ENCODE measurements around the gene IMMT. TPM values are rescaled to one million over a fixed set of nuclear protein-coding genes. Genes with fewer than 3 reads are reported as not detected.
"Not testable (repeated sequence)": the region's sequence is repeated elsewhere in the genome, so short reads cannot be mapped to it uniquely, and the experiment has no call there.

IMMT gene
- total and polyA plus RNA-seq, 9 of the 15 experiments (the other 6 are each of a cell fraction or from before 2014, with no cell fraction given), result 119 to 294 (median 140) TPM

- TF ChIP-seq ZBTB9 (CRISPR knock-in tag; IDR thresholded peaks at IDR 0.05) (peak; percentile 94), SETDB1 (IDR thresholded peaks at IDR 0.05; ENCODE audit: low read length) (no peak), SAFB2 (IDR thresholded peaks at IDR 0.05; ENCODE audit: borderline replicate concordance, low read depth, low read length, severe bottlenecking) (no peak), NFE2L1 (tag; IDR thresholded peaks at IDR 0.05; ENCODE audit: borderline replicate concordance, low read depth) (no peak), CBX5 (IDR thresholded peaks at IDR 0.05; ENCODE audit: borderline replicate concordance, low read depth) (no peak), ZNF444 (CRISPR knock-in tag; IDR thresholded peaks at IDR 0.05) (no peak), ZNF146 (CRISPR knock-in tag; IDR thresholded peaks at IDR 0.05; ENCODE audit: unreplicated experiment) (no peak), ZSCAN29 (IDR thresholded peaks at IDR 0.05) (no peak)
Observed at GRCh38 chr2:86195055-86195807, at the start of gene IMMT (continued).

- H4K20me1 ChIP-seq (replicated peaks; ENCODE audit: control insufficient read depth, insufficient read depth, low read length); ATAC-seq; H3K36me3 ChIP-seq (ENCODE audit: control insufficient read depth, insufficient read depth, low read length); H3K4me2 ChIP-seq (ENCODE audit: insufficient read depth, low read length); H3K4me3 ChIP-seq; in situ Hi-C loops (cut with MboI); BruUV-seq (replicated peaks); H3K9me1 ChIP-seq (ENCODE audit: control insufficient read depth, insufficient read depth, low read length); H3K79me2 ChIP-seq (ENCODE audit: control insufficient read depth, insufficient read depth, low read length); FAIRE-seq; H2AFZ ChIP-seq (ENCODE audit: low read depth, low read length); H3K9ac ChIP-seq (ENCODE audit: insufficient read depth in 1 of 2, low read depth in 2 of 2, low read length in 2 of 2); H3K4me1 ChIP-seq (replicated peaks in 1 of 2; ENCODE audit: control insufficient read depth in 2 of 2, insufficient read depth in 2 of 2, low read length in 2 of 2); H3K27ac ChIP-seq (ENCODE audit: extremely low read depth, low read depth, low read length); CTCF ChIA-PET (ENCODE audit: low intra/inter-chr PET ratio); POLR2A ChIA-PET; H3K9me3 ChIP-seq (replicated peaks; ENCODE audit: control insufficient read depth, insufficient read depth, low read depth, low read length); DNase-seq (ENCODE audit: extremely low read depth in 1 of 4, low spot score in 3 of 4): not testable (repeated sequence)
- peaks cover 32 to 39% of the 10 kb centered on the region in 2 experiments; a peak in 4 of 5 replicates for H3K27me3 ChIP-seq (ENCODE audit: control insufficient read depth in 2 of 2, insufficient read depth in 2 of 2, low read length in 2 of 2)
- intact Hi-C loops (cut with micrococcal nuclease), result loop anchor here (5.0 kb wide), 1 partner anchor 52 kb away; no protein-coding TSS in a partner anchor
- WGBS (ENCODE audit: insufficient coverage, low coverage, missing lambda C conversion rate), result 37% methylated on average over 5 of the region's 5 CpGs
Observed at GRCh38 chr2:86244781-86245180, 49.5 kb upstream of the IMMT start.

Data from K562 (cell line).